Ascending aorta (tissue), 2 donors: ENCODE results near the gene PCSK7. TPM values are rescaled to one million over a fixed set of nuclear protein-coding genes. Genes with fewer than 3 reads are reported as not detected.

Experiments used
- DNase-seq, 2 donors: peaks; one replicate each; pipeline ENCODE4 v3.0.0-alpha.2; 2019; ENCODE audit warnings: low spot score in 2 of 2
- H3K27ac ChIP-seq, 2 donors: fragments of 200-600 bp; sonication (generic); one replicate each; pipeline ENCODE4 v1.5.1; 2016 to 2017; ENCODE audit warnings: mild to moderate bottlenecking in 1 of 2
- H3K27me3 ChIP-seq: fragments of 200-600 bp; sonication (generic); one replicate; pipeline ENCODE4 v1.5.1; 2017
- H3K36me3 ChIP-seq, 2 donors: fragments of 200-600 bp; sonication (generic); one replicate each; pipeline ENCODE4 v1.5.1; 2016
- H3K4me1 ChIP-seq, 2 donors: fragments of 200-600 bp; sonication (generic); one replicate each; pipeline ENCODE4 v1.5.1; 2016 to 2017; ENCODE audit warnings: mild to moderate bottlenecking in 1 of 2
- H3K4me3 ChIP-seq, 2 donors: fragments of 200-600 bp; sonication (generic); one replicate each; pipeline ENCODE4 v1.5.1; 2016 to 2017; ENCODE audit warnings: mild to moderate bottlenecking in 1 of 2
- H3K9me3 ChIP-seq, 2 donors: fragments of 200-600 bp; sonication (generic); one replicate each; pipeline ENCODE4 v1.5.1; 2016
- CTCF ChIP-seq, 3 experiments: fragments of 200-600 bp in 2 of 3; fragments of 450-650 bp in 1 of 3; sonication (generic) in 2 of 3; IDR thresholded peaks; one replicate each; pipeline ENCODE4 v1.5.1; 2016 to 2019; ENCODE audit warnings: antibody characterized with exemption in 3 of 3, mild to moderate bottlenecking in 1 of 3, moderate library complexity in 1 of 3
- intact Hi-C: fragments of 100-400 bp; cut with DNase I; formaldehyde crosslinking; loops from one replicate; pipeline ENCODE4 v1.15.1; 2023
- total RNA-seq: library from RNA; depleted of rRNA; stranded (reverse); fragments of >200 nt; gene quantifications from one replicate; pipeline ENCODE4 v1.1.0, GENCODE V29; 2016

The PCSK7 gene
- total RNA-seq, 1 donor from 2014 or later, result 112 TPM

DNA sequence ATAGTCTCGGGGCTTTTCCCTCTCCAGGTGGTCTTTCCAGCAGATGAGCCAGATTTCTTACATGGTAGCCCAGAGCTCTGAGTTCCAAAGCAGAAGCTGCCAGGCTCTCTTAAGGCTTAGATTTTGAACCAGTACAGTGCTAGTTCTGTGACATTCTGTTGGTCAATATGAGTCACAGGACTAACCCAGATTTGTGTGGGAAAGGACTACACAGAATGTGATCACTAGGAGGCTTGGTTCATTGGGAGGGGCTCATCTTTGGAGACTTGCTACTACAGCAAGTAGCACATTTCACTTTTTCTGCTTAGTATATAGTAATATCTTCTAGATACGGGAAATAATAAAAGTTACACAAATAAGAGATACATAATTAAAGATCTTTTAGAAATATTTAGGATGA lies 24.7 kb upstream of the PCSK7 start:
- H3K36me3 ChIP-seq, result peaks cover 2 to 59% of the 10 kb centered on the region in 2 donors
- no peak for TF ChIP-seq CTCF (IDR thresholded peaks at IDR 0.05)

DNA sequence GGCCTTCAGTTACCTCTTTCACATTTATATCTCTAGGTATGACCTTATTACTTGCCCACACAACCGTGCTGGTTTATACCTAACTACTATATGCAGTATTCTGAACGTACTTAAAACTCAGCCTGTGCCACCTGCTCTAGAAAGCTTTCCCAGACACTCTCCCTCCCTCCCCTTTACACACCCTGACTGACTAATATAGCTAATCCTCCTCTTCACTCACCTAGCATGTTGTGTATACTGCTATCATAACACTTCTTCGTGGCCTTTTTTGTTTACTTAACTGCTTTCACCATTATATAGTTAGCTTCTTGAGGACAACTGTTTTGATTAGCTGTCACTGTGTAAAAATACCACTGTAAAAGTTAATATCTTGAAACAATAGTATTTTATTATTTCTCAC lies 24.1 kb upstream of the PCSK7 start:
- Histone ChIP-seq H3K27me3 (no peaks in the 10 kb centered on the region), H3K36me3 (peaks cover 2 to 53% of the 10 kb centered on the region in 2 donors), H3K4me3 (no peak overlapping the region), H3K27ac (no peak overlapping the region), H3K4me1 (no peaks in the 10 kb centered on the region), H3K9me3 (no peaks in the 10 kb centered on the region)
- TF ChIP-seq CTCF (IDR thresholded peaks at IDR 0.05), result no peak
- DNase-seq, result no peak
- intact Hi-C loops, result no loop called here

More for the DNA sequence above, 24.7 kb upstream of the PCSK7 start:
- no peak for DNase-seq
- H3K4me1 ChIP-seq, result no peaks in the 10 kb centered on the region
- H3K27ac ChIP-seq, result no peak overlapping the region
- no peaks in the 10 kb centered on the region for H3K9me3 ChIP-seq
- no peaks in the 10 kb centered on the region for H3K27me3 ChIP-seq
- H3K4me3 ChIP-seq, result no peak overlapping the region
- intact Hi-C loops, result no loop called here

DNA sequence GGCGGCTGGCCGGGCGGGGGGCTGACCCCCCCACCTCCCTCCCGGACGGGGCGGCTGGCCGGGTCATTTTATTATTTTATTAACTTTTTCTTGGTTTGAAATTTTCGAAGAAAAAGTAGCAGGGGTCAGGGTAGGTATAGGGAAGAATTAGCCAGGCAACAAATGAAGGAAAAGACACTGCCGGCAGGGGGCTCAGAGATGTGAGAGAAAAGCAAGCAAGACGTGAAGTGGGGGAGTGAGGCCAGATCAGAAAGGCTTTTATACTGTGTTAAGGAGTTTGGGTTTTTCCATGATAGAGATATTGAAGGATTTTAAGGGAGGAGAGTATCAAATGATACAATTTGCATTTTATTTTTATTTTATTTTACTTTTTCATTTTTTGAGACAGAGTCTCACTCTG lies 19.6 kb upstream of the PCSK7 start:
- H3K27ac ChIP-seq, result no peak overlapping the region
- H3K9me3 ChIP-seq, result no peaks in the 10 kb centered on the region
- intact Hi-C loops, result no loop called here
- DNase-seq, result no peak
- no peak for TF ChIP-seq CTCF (IDR thresholded peaks at IDR 0.05)
- no peaks in the 10 kb centered on the region for H3K4me1 ChIP-seq
- H3K27me3 ChIP-seq, result no peaks in the 10 kb centered on the region
- H3K4me3 ChIP-seq, result no peak overlapping the region
- peaks cover 14 to 68% of the 10 kb centered on the region in 2 donors for H3K36me3 ChIP-seq

DNA sequence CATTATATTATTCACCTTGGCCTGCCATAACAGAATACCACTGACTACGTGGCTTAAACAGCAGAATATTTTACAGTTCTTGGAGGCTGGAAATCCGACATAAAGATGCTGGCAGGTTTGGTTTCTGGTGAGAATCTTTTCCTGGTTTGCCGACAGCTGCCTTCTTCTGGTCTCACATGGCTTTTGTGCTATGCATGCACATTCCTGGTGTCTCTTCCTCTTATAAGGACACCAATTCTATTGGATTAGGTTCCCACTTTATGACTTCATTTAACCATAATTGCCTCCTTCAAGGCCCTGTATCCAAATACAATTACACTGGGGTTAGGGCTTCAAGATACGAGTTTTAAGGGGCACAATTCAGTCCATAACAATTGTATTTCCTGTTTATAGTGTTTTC lies 17.7 kb upstream of the PCSK7 start:
- intact Hi-C loops, result no loop called here
- H3K36me3 ChIP-seq, result peaks cover 33 to 74% of the 10 kb centered on the region in 2 donors
- no peak overlapping the region for H3K4me3 ChIP-seq
- H3K27ac ChIP-seq, result no peak overlapping the region
- no peak for TF ChIP-seq CTCF (IDR thresholded peaks at IDR 0.05)
- H3K9me3 ChIP-seq, result no peaks in the 10 kb centered on the region
- H3K27me3 ChIP-seq, result no peaks in the 10 kb centered on the region
- no peak for DNase-seq
- no peaks in the 10 kb centered on the region for H3K4me1 ChIP-seq

- no peaks in the 10 kb centered on the region for H3K4me1 ChIP-seq
- no peak for DNase-seq
- no peaks in the 10 kb centered on the region for H3K9me3 ChIP-seq
- H3K36me3 ChIP-seq, result peaks cover 31 to 73% of the 10 kb centered on the region in 2 donors
- H3K27me3 ChIP-seq, result no peaks in the 10 kb centered on the region
- TF ChIP-seq CTCF (IDR thresholded peaks at IDR 0.05), result no peak
- intact Hi-C loops, result no loop called here
- H3K4me3 ChIP-seq, result no peak overlapping the region
- H3K27ac ChIP-seq, result no peak overlapping the region
These were observed 16.5 kb upstream of the PCSK7 start for GRCh38 chr11:117248341-117248740.

GRCh38 chr11:117239295-117239694 lies 7.4 kb upstream of the PCSK7 start:
- no peak for TF ChIP-seq CTCF (IDR thresholded peaks at IDR 0.05)
- no peaks in the 10 kb centered on the region for H3K4me1 ChIP-seq
- DNase-seq, result no peak
- intact Hi-C loops, result no loop called here
- peaks cover 24 to 47% of the 10 kb centered on the region in 2 donors for H3K36me3 ChIP-seq
- no peak overlapping the region for H3K4me3 ChIP-seq
- H3K27ac ChIP-seq, result no peak overlapping the region
- no peaks in the 10 kb centered on the region for H3K27me3 ChIP-seq
- H3K9me3 ChIP-seq, result no peaks in the 10 kb centered on the region
